HEK293 (cell line): ENCODE data around the gene SURF1.
"Not testable (repeated sequence)": the region's sequence is repeated elsewhere in the genome, so short reads cannot be mapped to it uniquely, and the experiment has no call there.

ENCODE experiments used
- CTCF ChIA-PET: fragments of 350-600 bp; formaldehyde crosslinking; extraction: SDS; loops from one replicate; lab custom pipeline; 2021; ENCODE audit warnings: antibody characterized with exemption; lab: Yijun Ruan, JAX
- POLR2A ChIA-PET: fragments of 300-600 bp; formaldehyde crosslinking; extraction: SDS; loops from one replicate; lab custom pipeline; 2020; ENCODE audit warnings: antibody characterized with exemption, inconsistent platforms; lab: Yijun Ruan, JAX
- H3K27ac ChIP-seq: fragments of 200-500 bp; sonication (Bioruptor generic); 2 replicates; pipeline ENCODE4 v1.5.1; 2014; ENCODE audit warnings: low read depth, low read length, control low read depth, inconsistent platforms; ENCODE audit errors: extremely low read depth
- H3K36me3 ChIP-seq, 2 experiments: fragments of 200-500 bp in 1 of 2; sonication (Bioruptor generic) in 1 of 2; 1 replicate in 1 of 2; 2 replicates in 1 of 2; pipeline ENCODE4 v1.5.1; 2014 to 2017; ENCODE audit warnings: inconsistent platforms in 2 of 2, low read length in 2 of 2; ENCODE audit not compliant: control insufficient read depth in 2 of 2, insufficient read depth in 1 of 2
- H3K4me1 ChIP-seq: fragments of 200-500 bp; sonication (Bioruptor generic); 2 replicates; pipeline ENCODE4 v1.5.1; 2014; ENCODE audit warnings: mild to moderate bottlenecking, low read length, inconsistent platforms; ENCODE audit not compliant: control insufficient read depth, insufficient read depth
- H3K4me3 ChIP-seq: 2 replicates; pipeline ENCODE4 v1.5.1; 2011; ENCODE audit warnings: low read depth, mild to moderate bottlenecking, control low read depth, low read length, moderate library complexity
- H3K9me3 ChIP-seq: fragments of 200-500 bp; sonication (Bioruptor generic); 2 replicates; pipeline ENCODE4 v1.5.1; 2014; ENCODE audit warnings: low read depth, low read length, inconsistent platforms; ENCODE audit not compliant: control insufficient read depth, insufficient read depth
- PATZ1 ChIP-seq: fragments of 450-650 bp; formaldehyde crosslinking; IDR thresholded peaks from 2 replicates; pipeline ENCODE4 v1.5.1; 2016; ENCODE audit warnings: missing biosample characterization, missing genetic modification characterization
- SETDB1 ChIP-seq: IDR thresholded peaks from one replicate; pipeline ENCODE4 v1.6.1; 2017; ENCODE audit warnings: mild to moderate bottlenecking, low read length, moderate library complexity, mixed read lengths; ENCODE audit not compliant: insufficient read length
- ZBTB11 ChIP-seq: fragments of 450-650 bp; formaldehyde crosslinking; conservative IDR thresholded peaks from 2 replicates; pipeline ENCODE4 v1.5.1; 2016; ENCODE audit warnings: low read depth, missing biosample characterization, missing genetic modification characterization
- ZFP3 ChIP-seq: fragments of 450-650 bp; formaldehyde crosslinking; IDR thresholded peaks from 2 replicates; pipeline ENCODE4 v1.5.1; 2016; ENCODE audit warnings: low read depth, missing biosample characterization, missing genetic modification characterization
- ZNF148 ChIP-seq: fragments of 450-650 bp; formaldehyde crosslinking; IDR thresholded peaks from 2 replicates; pipeline ENCODE4 v1.5.0; 2017; ENCODE audit warnings: missing biosample characterization, missing genetic modification characterization, borderline replicate concordance
- ZNF311 ChIP-seq: fragments of 450-650 bp; formaldehyde crosslinking; IDR thresholded peaks from 2 replicates; pipeline ENCODE4 v1.5.1; 2017; ENCODE audit warnings: missing biosample characterization, missing genetic modification characterization, borderline replicate concordance
- ZNF37A ChIP-seq: fragments of 450-650 bp; IDR thresholded peaks from 2 replicates; pipeline ENCODE4 v1.5.1; 2018; ENCODE audit warnings: missing biosample characterization, missing genetic modification characterization
- ZNF426 ChIP-seq: fragments of 450-650 bp; formaldehyde crosslinking; IDR thresholded peaks from 2 replicates; pipeline ENCODE4 v1.5.1; 2017; ENCODE audit warnings: missing biosample characterization, missing genetic modification characterization, mild to moderate bottlenecking, inconsistent platforms, moderate library complexity
- ZNF664 ChIP-seq: fragments of 450-650 bp; formaldehyde crosslinking; IDR thresholded peaks from 2 replicates; pipeline ENCODE4 v1.5.1; 2016; ENCODE audit warnings: missing biosample characterization, missing genetic modification characterization
- ZNF777 ChIP-seq: fragments of 450-650 bp; formaldehyde crosslinking; IDR thresholded peaks from 2 replicates; pipeline ENCODE4 v1.5.1; 2017; ENCODE audit warnings: missing biosample characterization, missing genetic modification characterization, borderline replicate concordance
- ZSCAN4 ChIP-seq: fragments of 450-650 bp; formaldehyde crosslinking; IDR thresholded peaks from 2 replicates; pipeline ENCODE4 v1.5.1; 2017; ENCODE audit warnings: missing biosample characterization, missing genetic modification characterization
- TF ChIP-seq, protein P1 (sequence below): fragments of 450-650 bp; formaldehyde crosslinking; optimal IDR thresholded peaks from 2 replicates; pipeline ENCODE3; 2016; ENCODE audit warnings: missing biosample characterization, mild to moderate bottlenecking, missing genetic modification characterization
- TF ChIP-seq, protein P2 (sequence below): fragments of 450-650 bp; formaldehyde crosslinking; IDR thresholded peaks from 2 replicates; pipeline ENCODE4 v1.5.1; 2017; ENCODE audit warnings: missing biosample characterization, missing genetic modification characterization
- TF ChIP-seq, protein P3 (sequence below): fragments of 450-650 bp; formaldehyde crosslinking; IDR thresholded peaks from 2 replicates; pipeline ENCODE4 v1.5.1; 2016; ENCODE audit warnings: missing biosample characterization, missing genetic modification characterization

The SURF1 gene

DNA sequence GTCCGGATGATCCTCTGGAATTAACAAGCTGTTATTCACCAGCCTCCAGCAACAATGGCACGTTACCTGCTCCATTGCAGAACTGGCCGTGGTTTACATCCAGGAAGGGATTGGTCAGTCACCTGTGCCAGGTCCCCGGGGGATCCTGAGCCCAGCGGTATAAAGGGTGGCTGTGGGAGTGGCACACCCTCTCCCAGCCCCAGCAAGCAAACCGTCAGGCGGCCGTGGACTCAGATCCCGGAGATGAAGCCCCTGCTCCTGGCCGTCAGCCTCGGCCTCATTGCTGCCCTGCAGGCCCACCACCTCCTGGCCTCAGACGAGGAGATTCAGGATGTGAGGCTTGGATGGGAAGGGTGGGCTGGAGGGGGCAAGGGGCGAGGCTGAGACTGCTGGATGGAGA lies 38.7 kb downstream of the SURF1 start:
- H3K27ac ChIP-seq, H3K9me3 ChIP-seq, H3K4me3 ChIP-seq, H3K36me3 ChIP-seq, POLR2A ChIA-PET, H3K4me1 ChIP-seq: not testable (repeated sequence)
- CTCF ChIA-PET, result interaction anchor here (0.6 kb wide), 1 partner anchor 397 kb away, joined by 3 read pairs; no protein-coding TSS in a partner anchor

- no peaks in the 10 kb centered on the region for H3K9me3 ChIP-seq
- H3K4me3 ChIP-seq, result no peak overlapping the region
- TF ChIP-seq, protein P1, sequence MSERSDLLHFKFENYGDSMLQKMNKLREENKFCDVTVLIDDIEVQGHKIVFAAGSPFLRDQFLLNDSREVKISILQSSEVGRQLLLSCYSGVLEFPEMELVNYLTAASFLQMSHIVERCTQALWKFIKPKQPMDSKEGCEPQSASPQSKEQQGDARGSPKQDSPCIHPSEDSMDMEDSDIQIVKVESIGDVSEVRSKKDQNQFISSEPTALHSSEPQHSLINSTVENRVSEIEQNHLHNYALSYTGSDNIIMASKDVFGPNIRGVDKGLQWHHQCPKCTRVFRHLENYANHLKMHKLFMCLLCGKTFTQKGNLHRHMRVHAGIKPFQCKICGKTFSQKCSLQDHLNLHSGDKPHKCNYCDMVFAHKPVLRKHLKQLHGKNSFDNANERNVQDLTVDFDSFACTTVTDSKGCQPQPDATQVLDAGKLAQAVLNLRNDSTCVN (tag by site-specific recombination), result no peak
- TF ChIP-seq ZBTB11 (tag by site-specific recombination) (0 out of 2 replicates have a peak, but pooled peaks have one; percentile 4), ZSCAN4 (tag by site-specific recombination) (peak; percentile 99)
- TF ChIP-seq, all 188 proteins: peak for 2
- ChIA-PET CTCF (no interaction called here), POLR2A (no interaction called here)
- Histone ChIP-seq H3K36me3 (no peaks in the 10 kb centered on the region), H3K4me1 (no peaks in the 10 kb centered on the region), H3K27ac (no peak overlapping the region)
These were observed 40.3 kb downstream of the SURF1 start for GRCh38 chr9:133315997-133316396.

- Histone ChIP-seq H3K4me3 (no peak overlapping the region), H3K4me1 (no peaks in the 10 kb centered on the region), H3K36me3 (no peaks in the 10 kb centered on the region), H3K27ac (no peak overlapping the region), H3K9me3 (no peaks in the 10 kb centered on the region)
- TF ChIP-seq ZNF311 (tag by site-specific recombination), result no peak
- TF ChIP-seq ZNF148 (tag by site-specific recombination), result no peak
- TF ChIP-seq, protein P2, sequence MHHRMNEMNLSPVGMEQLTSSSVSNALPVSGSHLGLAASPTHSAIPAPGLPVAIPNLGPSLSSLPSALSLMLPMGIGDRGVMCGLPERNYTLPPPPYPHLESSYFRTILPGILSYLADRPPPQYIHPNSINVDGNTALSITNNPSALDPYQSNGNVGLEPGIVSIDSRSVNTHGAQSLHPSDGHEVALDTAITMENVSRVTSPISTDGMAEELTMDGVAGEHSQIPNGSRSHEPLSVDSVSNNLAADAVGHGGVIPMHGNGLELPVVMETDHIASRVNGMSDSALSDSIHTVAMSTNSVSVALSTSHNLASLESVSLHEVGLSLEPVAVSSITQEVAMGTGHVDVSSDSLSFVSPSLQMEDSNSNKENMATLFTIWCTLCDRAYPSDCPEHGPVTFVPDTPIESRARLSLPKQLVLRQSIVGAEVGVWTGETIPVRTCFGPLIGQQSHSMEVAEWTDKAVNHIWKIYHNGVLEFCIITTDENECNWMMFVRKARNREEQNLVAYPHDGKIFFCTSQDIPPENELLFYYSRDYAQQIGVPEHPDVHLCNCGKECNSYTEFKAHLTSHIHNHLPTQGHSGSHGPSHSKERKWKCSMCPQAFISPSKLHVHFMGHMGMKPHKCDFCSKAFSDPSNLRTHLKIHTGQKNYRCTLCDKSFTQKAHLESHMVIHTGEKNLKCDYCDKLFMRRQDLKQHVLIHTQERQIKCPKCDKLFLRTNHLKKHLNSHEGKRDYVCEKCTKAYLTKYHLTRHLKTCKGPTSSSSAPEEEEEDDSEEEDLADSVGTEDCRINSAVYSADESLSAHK, result no peak
- TF ChIP-seq, protein P3, sequence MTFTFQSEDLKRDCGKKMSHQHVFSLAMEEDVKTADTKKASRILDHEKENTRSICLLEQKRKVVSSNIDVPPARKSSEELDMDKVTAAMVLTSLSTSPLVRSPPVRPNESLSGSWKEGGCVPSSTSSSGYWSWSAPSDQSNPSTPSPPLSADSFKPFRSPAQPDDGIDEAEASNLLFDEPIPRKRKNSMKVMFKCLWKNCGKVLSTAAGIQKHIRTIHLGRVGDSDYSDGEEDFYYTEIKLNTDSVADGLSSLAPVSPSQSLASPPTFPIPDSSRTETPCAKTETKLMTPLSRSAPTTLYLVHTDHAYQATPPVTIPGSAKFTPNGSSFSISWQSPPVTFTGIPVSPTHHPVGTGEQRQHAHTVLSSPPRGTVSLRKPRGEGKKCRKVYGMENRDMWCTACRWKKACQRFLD, result no peak
- no peak for TF ChIP-seq SETDB1
- no peak for TF ChIP-seq PATZ1 (tag by site-specific recombination)
- no peak for TF ChIP-seq ZNF664 (tag by site-specific recombination)
- TF ChIP-seq ZNF777, result no peak
- no peak for TF ChIP-seq ZNF37A (tag by site-specific recombination)
- TF ChIP-seq ZFP3, result no peak
- no peak for TF ChIP-seq ZNF426 (tag by site-specific recombination)
- ChIA-PET POLR2A (no interaction called here), CTCF (interaction anchor here (0.7 kb wide), 1 partner anchor 174 kb away, joined by 3 read pairs; no protein-coding TSS in a partner anchor)
These were observed 46.7 kb downstream of the SURF1 start for GRCh38 chr9:133309608-133310007.
